Pancreas (tissue), 10 donors: ENCODE data around the gene EIF5. TPM values are rescaled to one million over a fixed set of nuclear protein-coding genes. Genes with fewer than 3 reads are reported as not detected.
A peak's percentile ranks its signal among the peaks of the same experiment; 100 is the strongest.

Experiments used
- ATAC-seq, 4 donors: fragments of 200-7000 bp; cut with Tn5 transposase; one replicate each; pipeline versions ENCODE4 v1.8.0 to v1.9.1; 2020; ENCODE audit warnings: mild to moderate bottlenecking in 4 of 4, moderate library complexity in 4 of 4
- DNase-seq, 6 donors: peaks; one replicate each; pipeline ENCODE4 v3.0.0-alpha.2; 2020
- FAIRE-seq: peaks from 2 replicates; lab custom pipeline; 2012; peaks lifted over from hg19 to GRCh38; lab: Jason Lieb, UNC
- H3K27ac ChIP-seq, 4 donors: fragments of 200-600 bp; sonication (generic); 1 replicate in 3 of 4; 2 replicates in 1 of 4; pipeline versions ENCODE4 v1.5.0 to v1.8.0; 2020
- H3K27me3 ChIP-seq, 4 donors: fragments of 200-600 bp; one replicate each; pipeline ENCODE4 v1.8.0; 2021
- H3K36me3 ChIP-seq, 3 donors: fragments of 200-600 bp; sonication (generic) in 1 of 3; one replicate each; pipeline versions ENCODE4 v1.5.0 to v1.8.0; 2020 to 2021
- H3K4me1 ChIP-seq, 3 donors: fragments of 200-600 bp; one replicate each; pipeline ENCODE4 v1.8.0; 2021
- H3K4me3 ChIP-seq, 4 donors: fragments of 200-600 bp; sonication (generic) in 2 of 4; one replicate each; pipeline versions ENCODE4 v1.5.0 to v1.8.0; 2020 to 2021
- H3K9me3 ChIP-seq, 4 donors: fragments of 200-600 bp; one replicate each; pipeline ENCODE4 v1.8.0; 2021
- CTCF ChIP-seq, 4 donors: fragments of 200-600 bp; sonication (generic) in 3 of 4; IDR thresholded peaks; one replicate each; pipeline versions ENCODE4 v1.5.0 to v1.8.0; 2021; ENCODE audit warnings: antibody characterized with exemption in 4 of 4
- WGBS, 2 donors: extraction: QIAGEN DNeasy Blood & Tissue Kit; methylation state at CpG; one replicate each; pipeline ENCODE4 v1.1.7; 2013; 5-methylcytosine and 5-hydroxymethylcytosine counted together
- intact Hi-C, 3 donors: fragments of 100-400 bp; cut with DNase I; formaldehyde crosslinking; loops; one replicate each; pipeline versions ENCODE4 v1.11.1 to v1.14.2; 2022
- polyA plus RNA-seq, 2 donors: library from polyadenylated mRNA; stranded (reverse); fragments of 200-250 nt; gene quantifications; one replicate each; pipeline ENCODE4 v1.2.3, GENCODE V29; 2013
- total RNA-seq, 6 donors: library from RNA; stranded (reverse); fragmentation: NEBNext Ultra II Directional in 4 of 6; extraction: Animal tissue kit (Norgen Biotek cat#: 25700) in 4 of 6; gene quantifications; one replicate each; pipeline versions ENCODE4 v1.2.1 to v1.2.4, GENCODE V29; 2021 to 2023
- donor health status: healthy with polysubstance abuse.
- donor health status: DM: no; HTN: no; CAD: no; lungs with moderate emphysema.
- donor health status: DM: no; HTN: no; CAD: no.
- donor health status: control.
- donor health status: control.
- donor health status: Bipolar disorder and iron deficiency.
- donor health status: DM: yes; HTN: yes; CAD: no.
- donor health status: DM: no; HTN: no; CAD: no.
- donor health status: DM: no; HTN: no; CAD: no.
- donor health status: DM: yes; HTN: yes; CAD: no.

EIF5 gene
- total and polyA plus RNA-seq, 8 donors, result 22.2 to 139 (median 95.2) TPM

GRCh38 chr14:103391048-103391447 lies 57.0 kb downstream of the EIF5 start:
- no peak overlapping the region for H3K27ac ChIP-seq
- H3K36me3 ChIP-seq, result no peaks in the 10 kb centered on the region
- DNase-seq, result no peak
- intact Hi-C loops, result no loop called here
- peak in 3 of 4 donors; percentile 34 to 54 (median 48) for TF ChIP-seq CTCF (IDR thresholded peaks at IDR 0.05)
- peak in 1 of 4 donors; percentile 6 for ATAC-seq
- no peaks in the 10 kb centered on the region for H3K27me3 ChIP-seq
- FAIRE-seq, result no peak
- H3K4me3 ChIP-seq, result no peak overlapping the region
- H3K9me3 ChIP-seq, result no peaks in the 10 kb centered on the region
- 21 to 22% methylated on average over 4 of the region's 4 CpGs for WGBS, 2 donors
- peaks cover 41 to 73% (median 48%) of the 10 kb centered on the region in 3 donors for H3K4me1 ChIP-seq

DNA sequence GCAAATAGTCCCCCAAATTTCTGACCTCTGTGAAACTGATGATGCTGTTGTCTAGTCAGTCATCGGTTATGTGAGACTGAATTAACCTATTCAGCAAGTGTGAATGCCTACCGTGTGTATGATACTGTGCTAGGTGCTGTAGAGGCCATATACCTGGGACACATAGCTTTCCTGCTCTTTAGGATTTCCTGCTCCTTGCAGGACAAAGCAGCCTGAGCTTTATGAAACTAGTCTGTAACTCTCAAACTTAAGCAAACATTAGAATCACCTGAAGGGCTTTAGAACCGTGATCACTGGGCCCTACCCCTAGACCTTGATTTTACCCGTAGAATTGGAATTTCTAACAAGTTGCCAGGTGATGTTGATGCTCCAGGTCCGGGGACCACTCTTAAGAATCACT lies 58.1 kb downstream of the EIF5 start:
- DNase-seq, result no peak
- no peak for ATAC-seq
- intact Hi-C loops, result no loop called here

DNA sequence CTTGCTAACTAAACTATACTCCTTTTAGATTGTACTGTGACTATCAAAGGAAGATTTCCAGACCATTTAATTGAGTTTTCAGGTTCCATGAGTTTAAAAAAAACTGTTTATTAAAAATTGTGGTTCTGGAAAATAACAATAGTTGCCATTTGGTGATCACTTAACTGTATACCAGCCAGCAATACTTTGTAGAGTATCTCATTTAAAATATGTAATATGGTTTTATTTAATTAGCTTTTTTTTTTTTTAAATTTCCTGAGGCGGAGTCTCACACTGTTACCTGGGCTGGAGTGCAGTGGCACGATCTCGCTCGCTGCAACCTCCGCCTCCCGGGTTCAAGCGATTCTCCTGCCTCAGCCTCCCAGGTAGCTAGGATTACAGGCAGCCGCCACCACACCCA lies 58.5 kb downstream of the EIF5 start:
- no peak overlapping the region for H3K4me3 ChIP-seq
- FAIRE-seq (no peak), DNase-seq (no peak), ATAC-seq (no peak)
- no peaks in the 10 kb centered on the region for H3K27me3 ChIP-seq
- WGBS, 2 donors, result 95 to 99% methylated on average over 8 of the region's 8 CpGs
- H3K4me1 ChIP-seq, result peaks cover 45 to 76% (median 62%) of the 10 kb centered on the region in 3 donors
- intact Hi-C loops, result no loop called here
- H3K9me3 ChIP-seq, result no peaks in the 10 kb centered on the region
- no peaks in the 10 kb centered on the region for H3K36me3 ChIP-seq
- no peak for TF ChIP-seq CTCF (IDR thresholded peaks at IDR 0.05)
- H3K27ac ChIP-seq, result peak overlapping the region in 2 of 4 donors; percentile 33 to 70

More for the DNA sequence above, 58.1 kb downstream of the EIF5 start:
- WGBS, 2 donors, result 31 to 32% methylated on average over 5 of the region's 5 CpGs
- Histone ChIP-seq H3K4me1 (peaks cover 45 to 81% (median 58%) of the 10 kb centered on the region in 3 donors), H3K27ac (no peak overlapping the region), H3K27me3 (no peaks in the 10 kb centered on the region), H3K4me3 (no peak overlapping the region), H3K9me3 (no peaks in the 10 kb centered on the region), H3K36me3 (no peaks in the 10 kb centered on the region)
- no peak for FAIRE-seq
- no peak for TF ChIP-seq CTCF (IDR thresholded peaks at IDR 0.05)

- intact Hi-C loops, result no loop called here
- 41 to 43% methylated on average over 6 of the region's 6 CpGs for WGBS, 2 donors
- Histone ChIP-seq H3K36me3 (no peaks in the 10 kb centered on the region), H3K27me3 (no peaks in the 10 kb centered on the region), H3K4me3 (no peak overlapping the region), H3K9me3 (no peaks in the 10 kb centered on the region), H3K4me1 (peaks cover 45 to 74% (median 63%) of the 10 kb centered on the region in 3 donors), H3K27ac (peak overlapping the region in 2 of 4 donors; percentile 33 to 70)
- peak in 1 of 4 donors; percentile 6 for ATAC-seq
- DNase-seq, result no peak
- TF ChIP-seq CTCF (IDR thresholded peaks at IDR 0.05), result no peak
- no peak for FAIRE-seq
These were observed 59.0 kb downstream of the EIF5 start for GRCh38 chr14:103393070-103393469.
